ENCODE results near the gene DLGAP1. TPM values are rescaled to one million over a fixed set of nuclear protein-coding genes. Genes with fewer than 3 reads are reported as not detected.

The DLGAP1 gene
- total and polyA plus RNA-seq, 2 of the 4 experiments (the other 2 are of a cell fraction) = under 0.01 to 0.09 TPM

DNA sequence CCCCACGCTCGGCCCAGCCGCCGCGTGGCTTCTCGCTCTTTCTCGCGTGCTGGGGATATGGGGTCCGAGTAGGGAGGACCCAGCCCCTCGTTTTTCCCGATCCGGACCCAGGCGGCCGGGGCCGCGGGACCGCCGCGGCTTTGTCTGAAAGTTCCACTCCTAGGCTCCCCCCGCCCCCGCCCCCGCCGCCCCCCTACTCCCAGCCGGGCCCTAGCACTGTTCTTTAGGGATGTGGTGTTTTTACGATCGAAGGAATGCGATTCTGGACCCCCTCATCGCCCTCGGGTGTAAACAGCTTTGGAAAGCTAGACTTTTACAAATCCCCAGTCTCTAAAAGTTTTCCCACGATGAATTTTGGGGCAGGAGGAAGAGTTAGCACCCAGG lies 1004.3 kb downstream of the DLGAP1 start:
- Histone ChIP-seq H4K8ac (ENCODE audit: low read depth in 2 of 2, low read length in 2 of 2) (peak overlapping the region; percentile 80 to 97), H2AK5ac (ENCODE audit: low read depth, low read length) (0 out of 2 replicates have a peak overlapping the region, but pooled peaks have one; percentile 12), H2BK20ac (ENCODE audit: low read depth, low read length) (peak overlapping the region; percentile 22; the same call in 1 of the 2 replicates), H2BK120ac (ENCODE audit: low read depth, low read length) (peak overlapping the region; percentile 40), H3K9me3 (ENCODE audit: control insufficient read depth, insufficient read depth, low read length) (no peaks in the 10 kb centered on the region), H2BK15ac (ENCODE audit: low read depth, low read length) (no peak overlapping the region), H4K91ac (ENCODE audit: insufficient read depth, low read depth, low read length) (peak overlapping the region; percentile 74), H3K79me1 (ENCODE audit: low read depth in 1 of 2, low read length in 2 of 2) (peaks cover 0 to 6% of the 10 kb centered on the region in 2 experiments; a peak in 2 of 4 replicates), H3K56ac (ENCODE audit: extremely low read depth, insufficient read depth, low read length) (peak overlapping the region; percentile 97), H3K18ac (ENCODE audit: low read depth, low read length) (peak overlapping the region; percentile 92), H3K23ac (ENCODE audit: low read depth, low read length) (peak overlapping the region; percentile 88), H4K5ac (ENCODE audit: low read depth, low read length) (peak overlapping the region; percentile 72), H3K4me2 (ENCODE audit: low read depth, low read length) (peak overlapping the region; percentile 85), H3K27me3 (ENCODE audit: control insufficient read depth, insufficient read depth, low read length) (no peaks in the 10 kb centered on the region), H3K9ac (ENCODE audit: low read depth, low read length) (peak overlapping the region; percentile 98), H4K20me1 (ENCODE audit: insufficient read depth, low read length) (peaks cover 16% of the 10 kb centered on the region), H3K4ac (ENCODE audit: low read depth, low read length) (peak overlapping the region; percentile 89), H2AK9ac (replicated peaks; ENCODE audit: low read depth, low read length, poor library complexity) (peak overlapping the region; percentile 92), H3K36me3 (ENCODE audit: control insufficient read depth, insufficient read depth, low read length) (no peaks in the 10 kb centered on the region; the same call in 1 of the 2 replicates), H3K14ac (replicated peaks; ENCODE audit: low read depth, low read length) (peak overlapping the region; percentile 90), H3K27ac (ENCODE audit: insufficient read depth, low read length) (peak overlapping the region; percentile 95), H3K4me1 (ENCODE audit: control insufficient read depth, insufficient read depth, low read length) (peaks cover 2% of the 10 kb centered on the region), H3K9me1 (ENCODE audit: insufficient read depth, low read length) (no peaks in the 10 kb centered on the region), H3K4me3 (ENCODE audit: insufficient read depth, low read depth, low read length) (peak overlapping the region; percentile 85), H2AFZ (replicated peaks; ENCODE audit: low read length, poor library complexity) (peak overlapping the region; percentile 78), H2BK5ac (ENCODE audit: low read depth, low read length, poor library complexity, severe bottlenecking) (peak overlapping the region; percentile 93)
- ATAC-seq (ENCODE audit: low read depth) (no peak), DNase-seq (no peak)
- intact Hi-C loops (cut with micrococcal nuclease) (loop anchor here (1.0 to 10.0 kb wide), 6 partner anchors 188 to 547 kb away; partner anchors contain the start of gene MYL12B), in situ Hi-C loops (cut with MboI; ENCODE audit: low sequenced_read_pairs) (loop anchor here (5.0 kb wide), 3 partner anchors 147 to 217 kb away; no protein-coding TSS in a partner anchor), dilution Hi-C loops (cut with HindIII; ENCODE audit: low sequenced_read_pairs, unreplicated experiment) (no loop called here)
- no TSS peak for BruUV-seq (replicated peaks)
- no peak for TF ChIP-seq RAD21 (IDR thresholded peaks at IDR 0.05; ENCODE audit: low read length)
- no CpG with 5 or more reads among the region's 30 CpGs for WGBS, 2 experiments (ENCODE audit: extremely low coverage in 2 of 2, insufficient read length in 1 of 2)
- ChIA-PET CTCF (no interaction called here), POLR2A (ENCODE audit: unreplicated experiment) (no interaction called here)
